ENCODE results near the gene APBB2. TPM values are rescaled to one million over a fixed set of nuclear protein-coding genes. Genes with fewer than 3 reads are reported as not detected.

The APBB2 gene
- total RNA-seq, 1 experiment from 2014 or later, result 46.0 TPM

DNA sequence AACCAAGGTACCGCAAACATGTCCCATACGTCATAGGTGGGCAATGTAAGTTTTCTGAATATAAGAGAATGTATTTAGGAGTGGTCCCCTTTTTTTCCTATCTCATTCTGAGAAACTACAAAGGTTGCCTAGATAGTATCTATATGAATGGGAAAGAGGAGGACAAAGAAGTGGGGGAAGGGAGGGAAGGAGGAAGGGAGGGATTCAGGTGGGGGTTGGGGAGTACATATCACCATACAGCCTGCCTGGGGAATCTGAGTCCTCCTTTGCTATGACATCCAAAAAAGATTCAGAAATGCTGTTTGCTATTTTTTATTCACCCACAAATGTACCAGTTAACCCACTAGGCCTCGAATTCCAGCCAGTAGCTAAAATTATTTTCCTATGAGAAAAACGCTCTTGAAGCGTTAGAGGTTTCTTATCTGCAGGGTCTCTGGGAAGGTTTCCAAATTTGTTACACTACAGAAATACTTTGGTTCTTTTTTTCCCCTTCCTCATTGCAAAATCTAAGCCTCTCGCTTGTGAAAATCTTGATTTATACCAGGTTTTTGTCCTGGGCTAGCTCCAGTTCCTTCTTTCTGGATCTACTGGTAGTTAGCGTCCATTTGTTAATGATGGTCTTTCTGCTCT is 251.7 kb downstream of the APBB2 start:
- Histone ChIP-seq H3K9me3 (ENCODE audit: insufficient read depth, low read depth) (no peaks in the 10 kb centered on the region), H3K4me2 (no peak overlapping the region), H3K4me1 (replicated peaks; ENCODE audit: insufficient read depth) (peaks cover 7% of the 10 kb centered on the region), H3K9me2 (ENCODE audit: insufficient read depth) (no peaks in the 10 kb centered on the region), H3K27me3 (ENCODE audit: insufficient read depth, low read depth) (no peaks in the 10 kb centered on the region), H3K36me3 (ENCODE audit: low read depth) (no peaks in the 10 kb centered on the region), H3K27ac (no peak overlapping the region), H4K20me1 (ENCODE audit: insufficient read depth) (no peaks in the 10 kb centered on the region; the same call in 1 of the 2 replicates), H2AFZ (no peak overlapping the region), H3K4me3 (no peak overlapping the region), H3K79me2 (ENCODE audit: low read depth) (no peaks in the 10 kb centered on the region), H3F3A (ENCODE audit: insufficient read depth, low read depth) (no peaks in the 10 kb centered on the region)
- ChIA-PET CTCF (no interaction called here), POLR2A (ENCODE audit: unreplicated experiment) (interaction anchor here (0.6 kb wide), 1 partner anchor 775 kb away, joined by 4 read pairs; no protein-coding TSS in a partner anchor)
- no peak for DNase-seq
- no peak for TF ChIP-seq EZH2 (IDR thresholded peaks at IDR 0.05; ENCODE audit: low read depth)
- TF ChIP-seq, protein P1, sequence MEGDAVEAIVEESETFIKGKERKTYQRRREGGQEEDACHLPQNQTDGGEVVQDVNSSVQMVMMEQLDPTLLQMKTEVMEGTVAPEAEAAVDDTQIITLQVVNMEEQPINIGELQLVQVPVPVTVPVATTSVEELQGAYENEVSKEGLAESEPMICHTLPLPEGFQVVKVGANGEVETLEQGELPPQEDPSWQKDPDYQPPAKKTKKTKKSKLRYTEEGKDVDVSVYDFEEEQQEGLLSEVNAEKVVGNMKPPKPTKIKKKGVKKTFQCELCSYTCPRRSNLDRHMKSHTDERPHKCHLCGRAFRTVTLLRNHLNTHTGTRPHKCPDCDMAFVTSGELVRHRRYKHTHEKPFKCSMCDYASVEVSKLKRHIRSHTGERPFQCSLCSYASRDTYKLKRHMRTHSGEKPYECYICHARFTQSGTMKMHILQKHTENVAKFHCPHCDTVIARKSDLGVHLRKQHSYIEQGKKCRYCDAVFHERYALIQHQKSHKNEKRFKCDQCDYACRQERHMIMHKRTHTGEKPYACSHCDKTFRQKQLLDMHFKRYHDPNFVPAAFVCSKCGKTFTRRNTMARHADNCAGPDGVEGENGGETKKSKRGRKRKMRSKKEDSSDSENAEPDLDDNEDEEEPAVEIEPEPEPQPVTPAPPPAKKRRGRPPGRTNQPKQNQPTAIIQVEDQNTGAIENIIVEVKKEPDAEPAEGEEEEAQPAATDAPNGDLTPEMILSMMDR (conservative IDR thresholded peaks at IDR 0.05), result no peak
- intact Hi-C loops (cut with micrococcal nuclease; ENCODE audit: unreplicated experiment), result no loop called here
- no TSS peak for BruUV-seq (replicated peaks)

DNA sequence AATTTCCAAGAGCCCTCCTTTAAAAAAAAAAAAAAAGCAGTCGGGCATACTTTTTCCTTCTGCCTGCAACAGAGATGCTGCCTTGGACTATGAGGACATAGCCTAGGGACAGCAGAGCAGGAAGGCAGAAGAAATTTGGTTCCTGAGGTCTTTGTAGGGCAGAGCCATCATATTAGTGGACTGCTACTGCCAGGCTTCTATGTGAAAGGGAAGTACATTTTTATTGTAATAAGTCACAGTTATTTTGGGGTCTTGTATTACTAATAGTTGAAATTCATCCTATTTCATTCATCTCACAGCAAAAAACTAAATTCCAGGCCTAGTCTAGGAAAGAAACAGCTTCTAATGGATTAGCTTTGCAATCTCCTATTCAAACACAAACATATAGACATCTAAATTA is 253.4 kb downstream of the APBB2 start:
- no peak for DNase-seq
- Histone ChIP-seq H3K4me1 (replicated peaks; ENCODE audit: insufficient read depth) (peaks cover 7% of the 10 kb centered on the region), H3F3A (ENCODE audit: insufficient read depth, low read depth) (no peaks in the 10 kb centered on the region), H3K9me3 (ENCODE audit: insufficient read depth, low read depth) (no peaks in the 10 kb centered on the region), H3K36me3 (ENCODE audit: low read depth) (no peaks in the 10 kb centered on the region), H2AFZ (no peak overlapping the region), H3K27me3 (ENCODE audit: insufficient read depth, low read depth) (no peaks in the 10 kb centered on the region), H3K27ac (no peak overlapping the region), H3K79me2 (ENCODE audit: low read depth) (no peaks in the 10 kb centered on the region), H3K9me2 (ENCODE audit: insufficient read depth) (no peaks in the 10 kb centered on the region), H4K20me1 (ENCODE audit: insufficient read depth) (no peaks in the 10 kb centered on the region; the same call in 1 of the 2 replicates), H3K4me3 (no peak overlapping the region), H3K4me2 (no peak overlapping the region)
- POLR2A ChIA-PET (ENCODE audit: unreplicated experiment), result no interaction called here
- CTCF ChIA-PET, result no interaction called here
- TF ChIP-seq, protein P1 (conservative IDR thresholded peaks at IDR 0.05), result no peak
- no peak for TF ChIP-seq EZH2 (IDR thresholded peaks at IDR 0.05; ENCODE audit: low read depth)
- no TSS peak for BruUV-seq (replicated peaks)
- intact Hi-C loops (cut with micrococcal nuclease; ENCODE audit: unreplicated experiment), result no loop called here

DNA sequence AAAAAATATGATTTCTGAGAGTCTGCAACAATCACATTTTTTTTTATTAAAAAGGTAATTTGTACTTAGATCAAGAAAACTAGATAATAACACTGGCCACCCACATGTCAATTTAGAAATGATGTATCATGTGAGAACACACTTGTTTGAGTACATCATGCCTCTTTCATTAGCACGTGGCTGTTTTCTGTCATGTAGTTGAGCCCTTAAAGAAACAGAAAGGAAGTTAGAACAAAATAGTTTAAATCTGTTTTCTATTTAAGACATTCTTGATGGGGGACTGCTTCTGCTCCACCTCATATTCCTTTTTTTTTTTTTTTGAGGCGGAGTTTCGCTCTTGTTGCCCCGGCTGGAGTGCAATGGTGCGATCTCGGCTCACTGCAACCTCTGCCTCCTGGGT is 257.1 kb downstream of the APBB2 start:
- Histone ChIP-seq H3K4me1 (replicated peaks; ENCODE audit: insufficient read depth) (no peaks in the 10 kb centered on the region), H4K20me1 (ENCODE audit: insufficient read depth) (no peaks in the 10 kb centered on the region; the same call in 1 of the 2 replicates), H3K4me2 (no peak overlapping the region), H3K79me2 (ENCODE audit: low read depth) (no peaks in the 10 kb centered on the region), H3K4me3 (no peak overlapping the region), H3K9me2 (ENCODE audit: insufficient read depth) (no peaks in the 10 kb centered on the region), H3F3A (ENCODE audit: insufficient read depth, low read depth) (no peaks in the 10 kb centered on the region), H3K36me3 (ENCODE audit: low read depth) (no peaks in the 10 kb centered on the region), H2AFZ (no peak overlapping the region), H3K27ac (no peak overlapping the region), H3K27me3 (ENCODE audit: insufficient read depth, low read depth) (no peaks in the 10 kb centered on the region), H3K9me3 (ENCODE audit: insufficient read depth, low read depth) (no peaks in the 10 kb centered on the region)
- ChIA-PET CTCF (no interaction called here), POLR2A (ENCODE audit: unreplicated experiment) (no interaction called here)
- BruUV-seq (replicated peaks), result no TSS peak
- TF ChIP-seq, protein P1 (conservative IDR thresholded peaks at IDR 0.05), result no peak
- TF ChIP-seq EZH2 (IDR thresholded peaks at IDR 0.05; ENCODE audit: low read depth), result no peak
- intact Hi-C loops (cut with micrococcal nuclease; ENCODE audit: unreplicated experiment), result no loop called here
- no peak for DNase-seq
